Thymus (tissue), 11 donors: ENCODE data around the gene PPID. TPM values are rescaled to one million over a fixed set of nuclear protein-coding genes. Genes with fewer than 3 reads are reported as not detected.
"Not testable (repeated sequence)": the region's sequence is repeated elsewhere in the genome, so short reads cannot be mapped to it uniquely, and the experiment has no call there.

Source experiments
- DNase-seq, 9 donors: peaks; one replicate each; pipeline ENCODE4 v3.0.0-alpha.2; 2013; ENCODE audit warnings: low spot score in 9 of 9, low read depth in 6 of 9, missing footprints in 1 of 9
- H3K27ac ChIP-seq, 2 donors: one replicate each; pipeline ENCODE4 v1.5.1; 2013; ENCODE audit warnings: control low read depth in 1 of 2, low read depth in 1 of 2, low read length in 1 of 2, mild to moderate bottlenecking in 1 of 2, moderate library complexity in 1 of 2
- H3K27me3 ChIP-seq, 2 donors: one replicate each; pipeline ENCODE4 v1.5.1; 2013; ENCODE audit warnings: low read length in 1 of 2; ENCODE audit not compliant: control insufficient read depth in 2 of 2, insufficient read depth in 1 of 2
- H3K36me3 ChIP-seq, 2 donors: one replicate each; pipeline ENCODE4 v1.5.1; 2013; ENCODE audit warnings: low read length in 1 of 2, mild to moderate bottlenecking in 1 of 2, moderate library complexity in 1 of 2; ENCODE audit not compliant: control insufficient read depth in 2 of 2, insufficient read depth in 2 of 2
- H3K4me1 ChIP-seq, 2 donors: one replicate each; pipeline ENCODE4 v1.5.1; 2013; ENCODE audit warnings: low read length in 2 of 2; ENCODE audit not compliant: control insufficient read depth in 2 of 2, insufficient read depth in 2 of 2
- H3K4me3 ChIP-seq, 2 donors: one replicate each; pipeline ENCODE4 v1.5.1; 2013; ENCODE audit warnings: low read length in 2 of 2, control low read depth in 1 of 2, mild to moderate bottlenecking in 1 of 2
- H3K9me3 ChIP-seq, 2 donors: one replicate each; pipeline ENCODE4 v1.5.1; 2013; ENCODE audit warnings: low read length in 1 of 2, mild to moderate bottlenecking in 1 of 2; ENCODE audit not compliant: control insufficient read depth in 2 of 2, insufficient read depth in 1 of 2
- WGBS: extraction: QIAGEN DNeasy Blood & Tissue Kit; methylation state at CpG from one replicate; pipeline ENCODE4 v1.1.7; 2013; 5-methylcytosine and 5-hydroxymethylcytosine counted together
- polyA plus RNA-seq: library from polyadenylated mRNA; stranded (reverse); fragments of 200-250 nt; gene quantifications from one replicate; pipeline ENCODE4 v1.2.3, GENCODE V29; 2013
- total RNA-seq: library from RNA; stranded (reverse); fragments of 120-200 nt; gene quantifications from one replicate; pipeline ENCODE4 v1.2.4, GENCODE V29; 2013
- donor health status: healthy.

Gene PPID
- total and polyA plus RNA-seq, 2 donors: 33.8 to 34.3 TPM

DNA sequence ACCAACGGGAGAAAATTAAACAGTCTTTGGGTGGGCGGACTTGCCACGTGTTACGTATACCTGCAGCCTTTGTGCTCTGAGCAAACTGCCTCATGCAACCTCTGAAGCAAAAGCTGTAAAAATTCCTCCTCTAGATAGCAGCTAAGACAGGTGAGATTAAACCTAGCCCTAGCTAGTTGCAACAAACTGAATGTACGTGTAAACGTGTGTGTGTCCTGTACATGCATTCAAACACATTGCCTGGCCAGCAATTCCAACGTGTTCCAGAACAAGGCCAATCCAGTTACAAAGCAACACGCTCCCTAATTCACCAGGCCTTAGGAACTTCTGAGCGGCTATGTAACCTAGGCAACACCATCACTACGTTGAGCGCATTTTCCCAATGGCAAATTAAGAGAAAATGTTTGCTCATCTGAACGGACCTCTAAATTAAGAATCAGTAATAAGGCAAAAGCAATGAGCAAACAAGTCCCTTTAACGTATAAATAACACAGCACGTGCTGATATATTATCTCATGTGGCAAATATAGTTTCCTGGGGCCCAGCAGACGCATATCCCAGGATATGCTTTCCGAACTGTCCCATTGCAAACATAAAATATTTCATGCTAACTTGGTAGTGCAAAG, 792 bp downstream of the PPID start:
- Histone ChIP-seq H3K4me1 (peaks cover 6 to 8% of the 10 kb centered on the region in 2 donors), H3K27me3 (no peaks in the 10 kb centered on the region), H3K9me3 (no peaks in the 10 kb centered on the region), H3K27ac (peak overlapping the region; percentile 33 to 80), H3K4me3 (peak overlapping the region; percentile 80 to 99), H3K36me3 (peaks cover 14 to 33% of the 10 kb centered on the region in 2 donors)
- WGBS: 31% methylated on average over 16 of the region's 16 CpGs
- peak in 7 of 9 donors; percentile 4 to 42 (median 13) for DNase-seq

DNA sequence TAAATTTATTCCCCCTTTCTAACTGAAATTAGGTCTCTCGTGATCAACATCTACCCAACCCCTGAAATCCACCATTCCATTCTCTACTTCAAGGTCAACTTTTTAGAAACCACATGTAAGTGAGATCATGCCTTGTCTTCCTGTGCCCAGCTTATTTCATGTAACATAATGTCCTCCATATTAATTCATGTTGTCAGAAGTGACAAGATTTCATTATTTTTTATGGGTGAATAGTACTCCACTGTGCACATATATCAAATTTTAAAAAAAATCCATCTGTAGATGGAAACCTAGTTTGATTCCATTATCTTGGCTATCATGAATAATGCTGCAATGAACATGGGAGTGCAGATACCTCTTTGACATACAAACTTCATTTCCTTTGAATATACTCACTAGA, 1.5 kb downstream of the PPID start:
- H3K27ac ChIP-seq: no peak overlapping the region
- 99% methylated on average over 1 of the region's 1 CpG for WGBS
- H3K9me3 ChIP-seq: no peaks in the 10 kb centered on the region
- no peak overlapping the region for H3K4me3 ChIP-seq
- H3K36me3 ChIP-seq: peaks cover 16 to 39% of the 10 kb centered on the region in 2 donors
- DNase-seq: no peak
- H3K27me3 ChIP-seq: no peaks in the 10 kb centered on the region
- H3K4me1 ChIP-seq: peaks cover 6 to 8% of the 10 kb centered on the region in 2 donors

DNA sequence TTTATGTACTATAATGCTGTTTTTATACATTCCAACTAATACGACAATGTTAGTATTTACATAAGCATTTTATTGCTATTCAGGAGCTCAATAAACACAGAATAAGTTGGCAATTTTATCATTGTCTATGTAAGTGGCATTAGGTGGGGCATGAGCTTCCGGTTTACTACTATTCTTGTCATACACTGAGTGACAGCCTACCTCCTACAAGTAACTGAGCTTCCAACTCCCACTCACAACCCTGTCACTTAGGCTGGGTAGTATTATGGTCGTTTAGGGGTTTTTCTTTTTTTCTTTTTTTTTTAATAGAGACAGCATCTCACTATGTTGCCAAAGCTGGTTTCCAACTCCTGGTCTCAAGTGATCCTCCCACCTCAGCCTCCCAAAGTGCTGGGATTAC, 7.4 kb downstream of the PPID start:
- H3K4me1 ChIP-seq: no peaks in the 10 kb centered on the region
- no peaks in the 10 kb centered on the region for H3K9me3 ChIP-seq
- no peak for DNase-seq
- H3K27me3 ChIP-seq: no peaks in the 10 kb centered on the region
- no peak overlapping the region for H3K4me3 ChIP-seq
- 95% methylated on average over 3 of the region's 3 CpGs for WGBS
- H3K36me3 ChIP-seq: peaks cover 40 to 80% of the 10 kb centered on the region in 2 donors
- H3K27ac ChIP-seq: no peak overlapping the region

DNA sequence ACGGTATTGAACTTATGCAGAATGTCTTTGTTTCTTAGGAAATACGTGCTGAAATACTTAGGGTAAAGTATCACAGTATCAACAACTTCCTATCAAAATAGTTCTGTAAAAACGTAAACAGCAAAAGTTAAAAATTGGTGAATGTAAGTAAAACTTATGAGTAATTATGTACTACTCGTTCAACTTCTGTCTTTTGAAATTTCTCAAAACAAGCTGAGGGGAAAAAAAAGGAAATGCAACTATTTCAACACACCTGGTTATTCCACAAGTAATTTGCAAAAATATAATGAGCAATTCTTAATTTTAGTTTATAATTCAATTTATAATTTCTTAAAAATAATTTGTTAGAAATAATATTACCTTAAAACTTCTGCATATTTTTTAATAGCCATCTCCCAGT, 8.3 kb downstream of the PPID start:
- Histone ChIP-seq H3K4me1 (no peaks in the 10 kb centered on the region), H3K36me3 (peaks cover 40 to 82% of the 10 kb centered on the region in 2 donors), H3K27me3 (no peaks in the 10 kb centered on the region), H3K9me3 (no peaks in the 10 kb centered on the region), H3K27ac (no peak overlapping the region), H3K4me3 (no peak overlapping the region)
- 97% methylated on average over 4 of the region's 4 CpGs for WGBS
- DNase-seq: no peak

DNA sequence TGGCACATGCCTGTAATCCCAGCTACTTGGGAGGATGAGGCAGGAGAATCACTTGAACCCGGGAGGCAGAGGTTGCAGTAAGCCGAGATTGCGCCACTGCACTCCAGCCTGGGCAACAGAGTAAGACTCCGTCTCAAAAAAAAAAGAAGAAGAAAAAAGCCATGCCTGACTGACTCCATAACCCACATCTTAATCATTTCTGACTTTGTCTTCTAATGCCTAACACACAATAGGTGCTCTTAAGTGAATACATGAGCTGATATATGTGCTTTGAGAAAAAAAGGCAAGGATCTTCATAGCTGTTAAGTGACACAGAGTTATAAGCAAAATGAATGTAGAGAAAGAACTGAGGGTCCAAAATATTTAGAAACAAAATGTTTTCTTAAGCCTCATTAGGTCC, 10.6 kb downstream of the PPID start:
- peaks cover 44 to 82% of the 10 kb centered on the region in 2 donors for H3K36me3 ChIP-seq
- H3K9me3 ChIP-seq, H3K4me3 ChIP-seq, H3K27ac ChIP-seq, H3K27me3 ChIP-seq, DNase-seq, H3K4me1 ChIP-seq: not testable (repeated sequence)
- WGBS: 95% methylated on average over 4 of the region's 4 CpGs

DNA sequence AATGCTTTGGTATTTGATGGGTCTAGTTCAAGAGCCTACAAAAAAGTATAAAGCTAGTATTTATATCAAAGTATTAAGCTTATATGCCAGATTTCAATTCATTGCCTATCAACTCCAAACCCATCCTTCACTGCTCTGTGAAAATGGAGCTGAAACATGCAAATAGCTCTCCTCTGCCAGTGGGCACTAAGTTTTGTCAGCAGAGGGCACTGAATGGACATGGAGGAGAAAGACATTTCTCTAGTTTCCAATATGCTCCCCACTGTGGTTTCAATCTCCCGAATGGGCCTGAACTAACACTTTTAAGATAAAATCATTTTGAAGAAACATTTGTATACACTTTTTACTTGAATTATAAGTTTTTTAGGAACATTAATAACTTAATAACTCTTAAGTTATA, 12.4 kb downstream of the PPID start:
- Histone ChIP-seq H3K27ac (no peak overlapping the region), H3K36me3 (peaks cover 36 to 77% of the 10 kb centered on the region in 2 donors), H3K9me3 (no peaks in the 10 kb centered on the region), H3K4me1 (no peaks in the 10 kb centered on the region), H3K27me3 (no peaks in the 10 kb centered on the region), H3K4me3 (no peak overlapping the region)
- peak in 1 of 9 donors; percentile 7 for DNase-seq
- 93% methylated on average over 1 of the region's 1 CpG for WGBS

DNA sequence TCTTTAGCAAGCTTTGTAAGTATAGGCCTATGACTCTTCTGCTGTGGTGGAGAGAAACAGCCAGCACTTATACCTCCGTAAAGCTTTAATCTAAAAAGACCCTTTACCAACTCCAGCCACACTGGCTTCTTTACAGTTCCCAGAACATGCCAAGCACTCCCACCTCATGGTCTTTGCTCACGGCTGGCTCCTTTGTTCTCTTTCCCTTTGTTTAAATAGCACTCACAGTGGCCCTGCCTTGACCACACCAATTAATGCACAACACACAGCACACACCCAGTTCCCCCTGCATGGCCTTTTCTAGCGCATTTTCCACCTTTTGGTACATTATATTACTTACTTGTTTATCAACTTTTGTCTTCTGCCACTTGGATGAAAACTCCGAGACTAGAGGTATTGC, 18.9 kb downstream of the PPID start:
- Histone ChIP-seq H3K4me1 (no peaks in the 10 kb centered on the region), H3K9me3 (no peaks in the 10 kb centered on the region), H3K27me3 (no peaks in the 10 kb centered on the region), H3K27ac (no peak overlapping the region), H3K4me3 (no peak overlapping the region), H3K36me3 (peaks cover 15 to 39% of the 10 kb centered on the region in 2 donors)
- 98% methylated on average over 4 of the region's 4 CpGs for WGBS
- no peak for DNase-seq

DNA sequence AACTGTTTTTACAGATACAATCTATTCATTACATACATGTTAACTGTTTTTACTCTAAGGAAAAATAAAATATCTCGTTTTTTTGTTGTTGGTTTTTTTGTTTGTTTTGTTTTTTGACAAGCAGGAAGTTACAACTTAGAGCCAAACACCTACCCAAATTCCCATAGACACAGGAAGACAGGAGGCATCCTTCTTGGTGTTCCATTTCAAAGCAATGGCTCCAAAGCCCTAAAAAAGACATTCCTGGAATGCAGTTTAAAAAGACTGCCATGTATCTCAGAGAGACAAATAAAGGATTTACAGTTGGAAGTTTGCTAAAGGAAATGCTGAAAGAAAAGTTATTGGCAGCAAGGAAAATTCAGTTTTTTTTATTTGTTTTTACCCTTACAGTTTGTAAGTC, 34.4 kb downstream of the PPID start:
- Histone ChIP-seq H3K27ac (no peak overlapping the region), H3K9me3 (no peaks in the 10 kb centered on the region), H3K4me1 (no peaks in the 10 kb centered on the region), H3K36me3 (peaks cover 12 to 15% of the 10 kb centered on the region in 2 donors), H3K4me3 (no peak overlapping the region), H3K27me3 (no peaks in the 10 kb centered on the region)
- no peak for DNase-seq
- WGBS: 97% methylated on average over 1 of the region's 1 CpG

DNA sequence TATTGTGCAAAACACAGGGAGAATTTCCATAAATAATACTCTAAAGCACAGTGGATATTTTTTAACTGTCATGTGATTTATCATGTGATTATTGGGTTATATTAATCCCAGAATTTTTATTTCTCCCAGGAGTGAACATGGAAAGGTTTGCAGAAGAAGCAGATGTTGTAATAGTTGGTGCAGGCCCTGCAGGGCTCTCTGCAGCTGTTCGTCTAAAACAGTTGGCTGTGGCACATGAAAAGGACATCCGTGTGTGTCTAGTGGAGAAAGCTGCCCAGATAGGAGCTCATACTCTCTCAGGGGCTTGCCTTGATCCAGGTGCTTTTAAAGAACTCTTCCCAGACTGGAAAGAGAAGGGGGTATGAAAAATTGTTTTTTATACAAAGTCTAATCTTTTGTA, 41.1 kb downstream of the PPID start:
- H3K36me3 ChIP-seq: peaks cover 9 to 11% of the 10 kb centered on the region in 2 donors
- DNase-seq: no peak
- H3K27me3 ChIP-seq: no peaks in the 10 kb centered on the region
- H3K4me3 ChIP-seq: no peak overlapping the region
- no peaks in the 10 kb centered on the region for H3K9me3 ChIP-seq
- H3K4me1 ChIP-seq: no peaks in the 10 kb centered on the region
- WGBS: 91% methylated on average over 2 of the region's 2 CpGs
- no peak overlapping the region for H3K27ac ChIP-seq
